ENCODE results near the gene COX8A.

The COX8A gene

GRCh38 chr11:64025205-64025604, 50.8 kb downstream of the COX8A start:
- Histone ChIP-seq H3F3A (ENCODE audit: insufficient read depth, low read length) (no peaks in the 10 kb centered on the region), H3K36me3 (replicated peaks; ENCODE audit: insufficient read depth, low read length) (no peaks in the 10 kb centered on the region), H4K20me1 (ENCODE audit: insufficient read depth, low read length) (no peaks in the 10 kb centered on the region), H3K9ac (ENCODE audit: low read length) (no peak overlapping the region), H3K4me3 (ENCODE audit: low read length) (no peak overlapping the region), H3K9me2 (replicated peaks; ENCODE audit: insufficient read depth, low read length) (no peaks in the 10 kb centered on the region), H3K4me2 (ENCODE audit: low read depth, low read length) (no peak overlapping the region), H3K4me1 (ENCODE audit: low read length) (no peaks in the 10 kb centered on the region), H2AFZ (ENCODE audit: low read length) (no peak overlapping the region), H3K27me3 (replicated peaks; ENCODE audit: insufficient read depth, low read length) (no peaks in the 10 kb centered on the region; the same call in 1 of the 2 replicates), H3K79me2 (ENCODE audit: low read length) (no peaks in the 10 kb centered on the region), H3K27ac (ENCODE audit: low read length) (no peak overlapping the region), H3K9me3 (replicated peaks; ENCODE audit: insufficient read depth, low read length) (no peaks in the 10 kb centered on the region)
- TF ChIP-seq, protein P1, sequence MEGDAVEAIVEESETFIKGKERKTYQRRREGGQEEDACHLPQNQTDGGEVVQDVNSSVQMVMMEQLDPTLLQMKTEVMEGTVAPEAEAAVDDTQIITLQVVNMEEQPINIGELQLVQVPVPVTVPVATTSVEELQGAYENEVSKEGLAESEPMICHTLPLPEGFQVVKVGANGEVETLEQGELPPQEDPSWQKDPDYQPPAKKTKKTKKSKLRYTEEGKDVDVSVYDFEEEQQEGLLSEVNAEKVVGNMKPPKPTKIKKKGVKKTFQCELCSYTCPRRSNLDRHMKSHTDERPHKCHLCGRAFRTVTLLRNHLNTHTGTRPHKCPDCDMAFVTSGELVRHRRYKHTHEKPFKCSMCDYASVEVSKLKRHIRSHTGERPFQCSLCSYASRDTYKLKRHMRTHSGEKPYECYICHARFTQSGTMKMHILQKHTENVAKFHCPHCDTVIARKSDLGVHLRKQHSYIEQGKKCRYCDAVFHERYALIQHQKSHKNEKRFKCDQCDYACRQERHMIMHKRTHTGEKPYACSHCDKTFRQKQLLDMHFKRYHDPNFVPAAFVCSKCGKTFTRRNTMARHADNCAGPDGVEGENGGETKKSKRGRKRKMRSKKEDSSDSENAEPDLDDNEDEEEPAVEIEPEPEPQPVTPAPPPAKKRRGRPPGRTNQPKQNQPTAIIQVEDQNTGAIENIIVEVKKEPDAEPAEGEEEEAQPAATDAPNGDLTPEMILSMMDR (IDR thresholded peaks at IDR 0.05; ENCODE audit: low read length): no peak
- TF ChIP-seq EZH2phosphoT487 (IDR thresholded peaks at IDR 0.05; ENCODE audit: low read length): no peak
- TF ChIP-seq EZH2 (optimal IDR thresholded peaks at IDR 0.05; ENCODE audit: low read depth, low read length): no peak
- DNase-seq: no peak
